Measurements from ENCODE around the gene WASHC4. TPM values are rescaled to one million over a fixed set of nuclear protein-coding genes. Genes with fewer than 3 reads are reported as not detected.

Gene WASHC4
- polyA plus RNA-seq, 2 of the 4 experiments (the other 2 are of a cell fraction) = 26.5 to 67.6 TPM

DNA sequence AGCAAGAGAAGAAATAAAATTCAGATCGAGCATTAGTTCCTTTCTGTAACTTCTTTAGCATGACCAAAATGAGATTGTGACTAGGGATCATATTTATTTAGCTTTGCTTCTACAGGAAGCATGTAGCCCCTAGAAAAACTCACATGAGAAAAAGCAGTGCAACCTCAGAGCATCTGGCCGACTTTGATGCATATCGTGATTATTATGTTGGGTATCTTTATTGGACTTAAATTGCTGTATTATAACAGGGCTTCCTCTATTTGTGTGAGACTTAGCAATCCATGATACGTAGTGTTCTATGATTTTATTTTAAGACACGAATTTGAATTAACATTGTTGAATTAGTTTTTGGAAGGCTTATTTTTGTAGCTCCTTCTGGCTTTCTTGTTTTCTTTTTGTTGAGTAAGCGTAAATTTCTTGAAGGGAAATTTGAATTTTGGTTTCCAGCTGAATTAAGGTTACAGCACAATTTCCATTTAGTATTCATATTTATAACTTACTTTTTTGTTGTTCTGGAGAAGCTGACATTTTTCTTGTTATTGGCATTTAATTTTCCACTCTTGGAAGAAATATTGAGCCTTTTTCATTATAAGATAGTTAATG, 33.9 kb downstream of the WASHC4 start:
- Histone ChIP-seq H3K4me3 (no peak overlapping the region), H3K27ac (no peak overlapping the region), H3K4me1 (no peaks in the 10 kb centered on the region), H3K9me3 (no peaks in the 10 kb centered on the region), H3K4me2 (no peak overlapping the region)
- FAIRE-seq (no peak), ATAC-seq (no peak), DNase-seq (ENCODE audit: low read depth in 1 of 2, low spot score in 1 of 2) (no peak)
- 87% methylated on average over 6 of the region's 6 CpGs for WGBS (ENCODE audit: missing lambda C conversion rate)
- TF ChIP-seq MAFK (IDR thresholded peaks at IDR 0.05; ENCODE audit: partially characterized antibody) (peak; percentile 87), USF2 (IDR thresholded peaks at IDR 0.05) (no peak), HDAC2 (IDR thresholded peaks at IDR 0.05) (no peak), RARB (CRISPR knock-in tag; IDR thresholded peaks at IDR 0.05) (no peak), HMGXB4 (CRISPR knock-in tag; IDR thresholded peaks at IDR 0.05; ENCODE audit: borderline replicate concordance) (no peak)
- POLR2A ChIA-PET = no interaction called here
- CTCF ChIA-PET = no interaction called here

GRCh38 chr12:105142259-105142658, 34.7 kb downstream of the WASHC4 start:
- ATAC-seq (no peak), FAIRE-seq (peak; percentile 63), DNase-seq (ENCODE audit: low read depth in 1 of 2, low spot score in 1 of 2) (no peak)
- no peaks in the 10 kb centered on the region for H3K9me3 ChIP-seq
- H3K4me3 ChIP-seq = no peak overlapping the region
- H3K4me2 ChIP-seq = no peak overlapping the region
- WGBS (ENCODE audit: missing lambda C conversion rate) = 91% methylated on average over 3 of the region's 3 CpGs
- POLR2A ChIA-PET = no interaction called here
- no peak overlapping the region for H3K27ac ChIP-seq
- no peaks in the 10 kb centered on the region for H3K4me1 ChIP-seq
- no peak for TF ChIP-seq JUNB (IDR thresholded peaks at IDR 0.05)
- no peak for TF ChIP-seq FOXS1 (CRISPR knock-in tag; IDR thresholded peaks at IDR 0.05)
- no peak for TF ChIP-seq HOXB13 (CRISPR knock-in tag; IDR thresholded peaks at IDR 0.05; ENCODE audit: low read depth)
- TF ChIP-seq, protein P1, sequence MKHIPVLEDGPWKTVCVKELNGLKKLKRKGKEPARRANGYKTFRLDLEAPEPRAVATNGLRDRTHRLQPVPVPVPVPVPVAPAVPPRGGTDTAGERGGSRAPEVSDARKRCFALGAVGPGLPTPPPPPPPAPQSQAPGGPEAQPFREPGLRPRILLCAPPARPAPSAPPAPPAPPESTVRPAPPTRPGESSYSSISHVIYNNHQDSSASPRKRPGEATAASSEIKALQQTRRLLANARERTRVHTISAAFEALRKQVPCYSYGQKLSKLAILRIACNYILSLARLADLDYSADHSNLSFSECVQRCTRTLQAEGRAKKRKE (CRISPR knock-in tag; IDR thresholded peaks at IDR 0.05; ENCODE audit: low read depth) = no peak
- TF ChIP-seq CHD4 (IDR thresholded peaks at IDR 0.05; ENCODE audit: borderline replicate concordance) = no peak
- CTCF ChIA-PET = no interaction called here

- DNase-seq (ENCODE audit: low read depth in 1 of 2, low spot score in 1 of 2) (no peak), FAIRE-seq (no peak), ATAC-seq (no peak)
- POLR2A ChIA-PET = no interaction called here
- Histone ChIP-seq H3K27ac (no peak overlapping the region), H3K4me3 (no peak overlapping the region), H3K4me2 (no peak overlapping the region), H3K9me3 (no peaks in the 10 kb centered on the region), H3K4me1 (no peaks in the 10 kb centered on the region)
- 92% methylated on average over 2 of the region's 2 CpGs for WGBS (ENCODE audit: missing lambda C conversion rate)
- TF ChIP-seq BCL3 (IDR thresholded peaks at IDR 0.05) = no peak
- TF ChIP-seq RCOR1 (IDR thresholded peaks at IDR 0.05; ENCODE audit: low read depth, low read length) = no peak
- no peak for TF ChIP-seq CBX8 (IDR thresholded peaks at IDR 0.05)
- no peak for TF ChIP-seq JUN (IDR thresholded peaks at IDR 0.05)
- no peak for TF ChIP-seq RARB (CRISPR knock-in tag; IDR thresholded peaks at IDR 0.05)
- no peak for TF ChIP-seq KDM5A (IDR thresholded peaks at IDR 0.05)
- TF ChIP-seq ZSCAN20 (CRISPR knock-in tag; IDR thresholded peaks at IDR 0.05) = no peak
- TF ChIP-seq TFCP2L1 (CRISPR knock-in tag; IDR thresholded peaks at IDR 0.05) = no peak
- no peak for TF ChIP-seq HEYL (CRISPR knock-in tag; IDR thresholded peaks at IDR 0.05)
- no peak for TF ChIP-seq ZC3H11A (IDR thresholded peaks at IDR 0.05)
- no peak for TF ChIP-seq HES2 (IDR thresholded peaks at IDR 0.05)
- TF ChIP-seq, protein P2, sequence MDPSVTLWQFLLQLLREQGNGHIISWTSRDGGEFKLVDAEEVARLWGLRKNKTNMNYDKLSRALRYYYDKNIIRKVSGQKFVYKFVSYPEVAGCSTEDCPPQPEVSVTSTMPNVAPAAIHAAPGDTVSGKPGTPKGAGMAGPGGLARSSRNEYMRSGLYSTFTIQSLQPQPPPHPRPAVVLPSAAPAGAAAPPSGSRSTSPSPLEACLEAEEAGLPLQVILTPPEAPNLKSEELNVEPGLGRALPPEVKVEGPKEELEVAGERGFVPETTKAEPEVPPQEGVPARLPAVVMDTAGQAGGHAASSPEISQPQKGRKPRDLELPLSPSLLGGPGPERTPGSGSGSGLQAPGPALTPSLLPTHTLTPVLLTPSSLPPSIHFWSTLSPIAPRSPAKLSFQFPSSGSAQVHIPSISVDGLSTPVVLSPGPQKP (IDR thresholded peaks at IDR 0.05; ENCODE audit: low read depth, low read length) = no peak
- TF ChIP-seq SREBF2 (IDR thresholded peaks at IDR 0.05) = no peak
- TF ChIP-seq FOSL2 (IDR thresholded peaks at IDR 0.05) = no peak
- no peak for TF ChIP-seq FOSL2 (CRISPR knock-in tag; IDR thresholded peaks at IDR 0.05)
- no peak for TF ChIP-seq ZFP36 (IDR thresholded peaks at IDR 0.05; ENCODE audit: borderline replicate concordance, partially characterized antibody)
- no peak for TF ChIP-seq ZNF302 (CRISPR knock-in tag; IDR thresholded peaks at IDR 0.05)
- no peak for TF ChIP-seq RAD21 (conservative IDR thresholded peaks at IDR 0.05 in 1 of 2, IDR thresholded peaks at IDR 0.05 in 1 of 2)
- TF ChIP-seq NPAS2 (CRISPR knock-in tag; IDR thresholded peaks at IDR 0.05; ENCODE audit: borderline replicate concordance) = no peak
- TF ChIP-seq CHD2 (IDR thresholded peaks at IDR 0.05; ENCODE audit: low read length, partially characterized antibody) = no peak
- TF ChIP-seq MYC (IDR thresholded peaks at IDR 0.05; ENCODE audit: borderline replicate concordance, low read length) = no peak
- CTCF ChIA-PET = no interaction called here
Measured at GRCh38 chr12:105156260-105156659, 48.7 kb downstream of the WASHC4 start.
